Fibroblast of skin of right biceps (primary cell): ENCODE data around the gene SLC25A20.
"Not testable (repeated sequence)": the region's sequence is repeated elsewhere in the genome, so short reads cannot be mapped to it uniquely, and the experiment has no call there.

Source experiments
- DNase-seq: peaks from one replicate; pipeline ENCODE4 v3.0.0-alpha.2; 2013

Gene SLC25A20, protein sequence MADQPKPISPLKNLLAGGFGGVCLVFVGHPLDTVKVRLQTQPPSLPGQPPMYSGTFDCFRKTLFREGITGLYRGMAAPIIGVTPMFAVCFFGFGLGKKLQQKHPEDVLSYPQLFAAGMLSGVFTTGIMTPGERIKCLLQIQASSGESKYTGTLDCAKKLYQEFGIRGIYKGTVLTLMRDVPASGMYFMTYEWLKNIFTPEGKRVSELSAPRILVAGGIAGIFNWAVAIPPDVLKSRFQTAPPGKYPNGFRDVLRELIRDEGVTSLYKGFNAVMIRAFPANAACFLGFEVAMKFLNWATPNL

GRCh38 chr3:48898383-48899234 lies at the start of gene SLC25A20:
Gene SLC25A20 (minus strand): TSS chr3:48898882. CDS start chr3:48898794, 88 bp downstream.
- DNase-seq: peak; percentile 87

DNA sequence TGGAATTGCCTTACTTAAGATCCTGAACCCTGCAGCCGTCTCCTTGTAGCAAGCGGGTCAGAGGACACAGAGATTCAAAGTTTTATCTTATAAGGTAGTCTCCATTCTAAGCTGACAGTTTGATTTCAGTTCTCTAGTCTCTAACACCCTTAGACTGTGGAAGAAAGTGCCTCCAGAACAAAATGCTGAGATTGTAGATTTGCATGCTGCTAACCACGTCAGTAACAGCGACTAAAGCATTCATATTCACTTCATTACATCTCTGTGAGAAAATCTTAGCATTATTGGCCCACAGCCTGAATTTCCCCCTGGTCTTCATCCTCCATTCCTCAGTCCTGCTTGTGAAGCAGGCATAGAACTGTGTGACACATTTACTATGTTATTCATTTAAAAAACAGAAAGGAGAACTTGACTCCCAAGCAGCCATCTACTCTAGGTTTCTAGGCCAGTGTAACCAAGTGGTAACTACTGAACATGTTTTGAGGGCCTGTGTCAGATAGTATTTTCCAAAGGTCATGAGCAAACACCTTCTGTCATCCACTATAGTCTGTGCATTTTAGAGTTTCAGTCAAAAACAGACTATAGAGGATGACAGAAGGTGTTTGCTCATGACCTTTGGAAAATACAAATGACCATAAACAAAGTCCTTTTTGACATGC lies 47.3 kb upstream of the SLC25A20 start:
- no peak for DNase-seq

DNA sequence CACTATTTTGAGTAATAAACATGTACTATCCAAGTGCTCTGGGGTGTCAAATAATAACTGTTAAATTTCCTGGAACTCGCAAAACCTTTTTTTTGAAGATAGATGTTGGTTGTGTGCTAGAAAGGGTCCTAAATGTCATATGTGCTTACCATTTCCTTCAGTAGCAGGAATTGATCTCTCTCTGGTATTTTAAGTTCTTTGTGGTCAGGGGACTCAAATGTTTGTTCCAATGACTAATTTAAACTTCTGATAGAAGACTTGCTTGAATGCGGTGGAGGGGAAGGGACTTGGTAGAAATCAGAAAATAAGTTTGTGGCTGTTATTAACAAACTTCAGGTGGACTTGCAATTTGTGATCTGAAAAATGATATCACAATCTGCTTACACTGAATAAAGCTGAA lies 46.8 kb upstream of the SLC25A20 start:
- no peak for DNase-seq

GRCh38 chr3:48938689-48939088 lies 40.0 kb upstream of the SLC25A20 start:
- no peak for DNase-seq

- no peak for DNase-seq
These were observed 39.5 kb upstream of the SLC25A20 start for GRCh38 chr3:48938156-48938555.

DNA sequence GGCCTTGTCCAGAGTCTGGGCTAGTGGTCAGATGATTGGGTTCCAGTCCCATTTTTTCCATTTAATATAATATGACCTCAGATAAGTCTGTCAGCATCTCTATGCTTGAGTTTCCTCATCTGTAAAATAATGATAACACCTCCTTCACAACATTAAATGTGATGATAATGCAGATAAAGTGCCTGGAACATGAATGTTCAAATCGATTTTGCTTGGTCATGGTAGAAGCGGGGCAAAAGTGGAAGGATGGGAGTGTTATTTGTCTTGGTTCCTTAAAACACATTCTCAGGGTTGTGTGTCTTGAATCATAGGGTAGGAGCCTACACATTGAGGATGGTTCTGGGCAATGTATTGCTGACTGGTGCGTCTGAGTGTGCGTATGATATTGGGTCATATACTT lies 36.8 kb upstream of the SLC25A20 start:
- no peak for DNase-seq

- no peak for DNase-seq
These were observed 35.8 kb upstream of the SLC25A20 start for GRCh38 chr3:48934333-48934991.

DNA sequence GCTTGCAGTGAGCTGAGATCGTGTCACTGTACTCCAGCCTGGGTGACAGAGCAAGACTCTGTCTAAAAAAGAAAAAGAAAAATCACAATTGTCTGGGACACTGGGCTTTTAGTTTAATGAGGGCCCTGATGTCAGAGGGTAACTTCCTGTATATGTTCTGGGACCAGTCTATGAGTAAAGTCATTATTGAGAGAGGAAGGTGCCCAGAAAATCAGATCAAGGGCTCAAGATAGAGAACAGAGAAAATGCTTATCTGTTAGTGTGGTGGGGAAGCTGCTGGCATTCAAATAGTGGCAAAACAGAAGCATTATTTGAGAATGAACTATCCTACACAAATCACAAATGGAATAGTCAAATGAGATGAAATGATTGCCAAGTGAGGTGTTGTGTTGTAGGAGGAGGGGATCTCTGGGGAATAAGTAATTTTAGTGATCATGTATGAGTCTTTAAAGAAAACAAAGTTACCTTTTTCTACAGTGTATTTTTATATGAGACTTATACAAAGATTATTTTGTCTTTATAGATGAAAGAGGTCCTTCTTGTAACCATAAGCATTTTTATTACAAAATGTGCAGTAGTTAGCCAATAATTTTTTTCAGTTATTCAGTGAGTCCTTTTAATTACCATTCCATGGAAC lies 33.4 kb upstream of the SLC25A20 start:
- DNase-seq: no peak

DNA sequence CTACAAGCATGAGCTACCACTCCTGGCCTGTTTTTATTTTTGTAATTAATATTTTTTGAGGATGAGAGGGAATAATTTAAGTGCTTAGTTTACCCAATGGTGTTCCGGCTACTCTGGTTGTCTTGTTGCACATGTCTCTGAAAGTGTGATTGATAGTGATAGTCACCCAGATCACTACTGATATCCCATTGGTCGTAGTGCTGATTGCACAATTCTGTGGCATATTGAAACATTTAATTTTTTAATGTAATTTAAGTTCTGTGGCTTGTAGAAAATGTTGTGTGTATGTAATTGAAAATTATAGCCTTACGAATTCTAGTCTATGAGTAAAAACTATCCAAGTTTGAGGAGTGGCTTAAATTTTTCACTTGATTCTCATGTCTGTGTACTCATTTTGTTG lies 31.9 kb upstream of the SLC25A20 start:
- peak; percentile 37 for DNase-seq

GRCh38 chr3:48929358-48930035 lies 30.8 kb upstream of the SLC25A20 start:
- no peak for DNase-seq

GRCh38 chr3:48928679-48929078 lies 30.0 kb upstream of the SLC25A20 start:
- peak; percentile 18 for DNase-seq

DNA sequence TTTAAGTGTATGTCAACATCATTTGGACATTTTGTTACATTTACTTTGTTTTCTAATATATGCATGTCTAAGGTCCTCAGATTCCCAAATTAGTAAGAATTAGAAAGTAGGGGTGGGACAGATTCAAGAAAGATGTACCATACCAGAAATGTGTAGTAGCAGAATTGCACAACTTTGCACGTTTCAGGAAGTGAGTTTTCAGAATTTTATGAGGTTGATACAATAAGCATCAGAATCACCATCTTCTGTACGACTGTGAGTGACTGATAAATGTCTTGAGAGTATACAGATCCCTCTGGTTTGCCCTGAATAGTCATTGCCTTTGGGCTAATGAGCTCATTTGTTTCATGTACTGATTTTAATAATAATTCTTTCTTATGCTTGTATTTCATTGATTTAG lies 29.2 kb upstream of the SLC25A20 start:
- DNase-seq: no peak

DNA sequence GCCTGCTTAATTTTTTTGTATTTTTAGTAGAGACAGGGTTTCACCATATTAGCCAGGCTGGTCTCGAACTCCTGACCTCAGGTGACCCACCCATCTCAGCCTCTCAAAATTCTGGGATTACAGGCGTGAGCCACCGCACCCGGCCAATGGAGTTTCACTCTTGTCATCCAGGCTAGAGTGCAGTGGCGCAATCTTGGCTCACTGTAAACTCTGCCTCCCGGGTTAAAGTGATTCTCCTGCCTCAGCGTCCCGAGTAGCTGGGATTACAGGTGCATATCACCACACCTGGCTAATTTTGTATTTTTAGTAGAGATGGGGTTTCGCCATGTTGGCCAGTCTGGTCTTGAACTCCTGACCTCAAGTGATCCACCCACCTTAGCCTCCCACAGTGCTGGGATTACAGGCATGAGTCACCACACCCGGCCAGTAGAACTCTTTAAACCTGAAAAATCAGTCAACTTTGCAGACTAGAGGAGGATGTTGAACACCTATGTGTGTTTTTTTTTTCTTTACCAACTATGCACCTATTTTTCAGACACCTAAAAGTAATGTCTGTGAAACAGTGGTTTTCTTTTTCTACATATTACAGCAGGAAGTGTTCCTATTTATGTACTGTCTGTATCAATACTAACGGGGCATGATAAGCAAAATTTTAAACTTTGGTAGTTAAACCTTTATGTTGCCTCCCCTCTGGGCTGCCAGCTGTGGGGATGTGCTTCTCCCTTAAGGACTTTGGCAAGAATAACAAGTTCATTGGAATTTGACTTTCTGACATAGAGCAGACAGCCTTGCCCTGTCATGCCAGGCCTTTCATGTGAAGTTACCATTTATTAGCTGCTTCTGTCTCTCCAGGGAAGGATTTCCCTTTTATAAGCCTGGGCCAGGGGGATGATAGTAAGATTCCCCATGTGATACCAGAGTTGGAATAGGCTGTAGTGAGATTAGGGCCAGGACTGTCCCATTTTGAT lies 28.0 kb upstream of the SLC25A20 start:
- DNase-seq: no peak

DNA sequence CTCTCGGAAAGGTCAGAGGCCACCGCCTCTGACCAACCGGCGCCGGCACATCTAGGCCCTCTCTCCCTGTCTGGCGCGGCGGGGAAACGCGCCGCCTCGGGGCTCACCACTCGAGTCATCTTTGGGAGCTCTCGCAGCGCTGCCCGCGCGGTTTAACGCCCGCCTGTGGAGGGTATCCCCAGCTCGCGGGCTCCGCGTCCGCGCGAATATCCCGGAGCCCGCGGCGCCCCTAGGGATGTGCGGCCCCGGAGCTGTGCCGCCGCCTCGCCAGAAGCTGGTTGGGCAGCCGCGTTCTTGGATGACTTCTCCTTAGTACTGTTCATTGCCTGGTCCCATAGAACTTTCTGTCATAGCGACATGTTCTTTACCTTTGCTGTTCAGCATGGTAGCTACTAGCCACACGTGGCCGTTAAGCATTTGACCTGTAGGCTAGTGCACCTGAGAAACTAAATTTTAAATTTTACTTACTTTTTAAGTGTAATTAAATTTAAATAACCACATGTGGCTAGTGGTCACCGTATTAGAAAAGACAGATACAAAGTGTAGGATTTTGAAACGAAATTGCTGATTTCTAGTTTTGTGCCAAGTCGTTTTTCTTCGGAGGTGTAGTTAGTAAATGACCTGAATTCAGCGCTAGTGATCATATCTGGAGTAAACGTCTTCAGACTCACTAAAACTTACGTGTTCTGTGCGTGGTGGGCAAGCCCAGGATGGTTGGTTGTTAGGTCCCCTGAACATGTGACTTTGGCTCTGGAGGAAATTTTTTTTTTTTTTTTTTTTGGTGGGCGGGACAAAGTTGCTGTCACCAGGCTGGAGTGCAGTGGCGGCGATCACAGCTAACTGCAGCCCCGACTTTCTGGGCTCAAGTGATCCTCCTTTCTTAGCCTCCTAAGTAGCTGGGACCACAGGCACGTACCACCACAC lies 20.8 kb upstream of the SLC25A20 start:
- peak; percentile 58 for DNase-seq

DNA sequence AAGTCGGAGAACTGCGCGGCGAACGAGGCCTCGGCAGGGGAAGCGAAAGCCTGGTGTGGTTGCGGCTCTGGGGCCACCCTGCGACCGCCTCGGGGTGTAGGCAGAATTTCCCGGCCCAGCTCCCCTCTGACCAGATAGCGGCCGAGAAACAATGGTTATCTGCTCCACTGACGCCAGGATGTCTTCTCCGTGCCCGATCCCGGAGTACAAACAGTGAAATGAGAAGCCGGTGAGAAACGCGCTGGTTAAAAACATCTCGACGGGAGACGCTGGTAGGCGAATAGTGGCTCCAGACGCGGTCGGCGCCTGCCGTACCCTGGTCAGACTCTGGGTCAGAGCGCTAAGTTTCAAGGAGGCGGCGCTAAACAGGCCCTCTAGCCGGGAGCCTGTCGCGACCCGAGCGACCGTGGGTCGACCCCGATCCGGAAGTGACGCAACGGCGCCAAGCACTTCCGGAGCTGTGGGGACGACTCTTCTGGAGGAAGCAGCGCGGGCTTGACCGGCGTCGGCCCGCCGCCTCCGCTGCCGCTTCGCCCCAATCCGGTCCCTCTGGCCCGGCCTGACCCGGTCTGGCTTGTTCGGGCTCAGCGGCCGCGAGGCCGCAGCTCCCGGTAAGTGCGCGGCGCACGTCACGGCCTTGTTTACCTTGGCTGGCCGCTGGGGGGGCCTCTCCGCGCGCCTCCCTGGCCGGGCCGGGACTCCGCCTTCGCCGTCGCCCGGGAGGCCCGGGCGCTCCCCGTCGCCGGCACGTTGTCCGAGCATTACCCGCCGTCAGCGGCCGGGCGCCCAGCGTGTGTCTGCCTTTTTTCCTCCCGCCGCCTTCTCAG lies 19.9 kb upstream of the SLC25A20 start, which contains the start of gene ARIH2:
Gene ARIH2 (plus strand): TSS at position 455 of the 827 bp plus-strand sequence. CDS start 8,717 bp downstream, outside the sequence.
- DNase-seq: peak; percentile 92

- DNase-seq: no peak
These were observed 16.6 kb upstream of the SLC25A20 start for GRCh38 chr3:48915296-48915695.

DNA sequence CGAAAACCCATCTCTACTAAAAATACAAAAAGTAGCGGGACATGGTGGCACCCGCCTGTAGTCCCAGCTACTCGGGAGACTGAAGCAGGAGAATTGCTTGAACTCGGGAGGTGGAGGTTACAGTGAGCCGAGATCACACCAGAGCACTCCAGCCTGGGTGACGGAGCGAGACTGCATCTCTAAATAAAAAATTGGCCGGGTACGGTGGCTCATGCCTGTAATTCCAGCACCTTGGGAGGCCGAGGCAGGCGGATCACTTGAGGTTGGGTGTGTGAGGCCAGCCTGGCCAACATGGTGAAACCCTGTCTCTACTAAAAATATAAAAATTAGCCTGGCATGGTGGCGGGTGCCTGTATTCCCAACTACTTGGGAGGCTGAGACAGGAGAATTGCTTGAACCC lies 8.3 kb upstream of the SLC25A20 start:
- not testable (repeated sequence) for DNase-seq

GRCh38 chr3:48899273-48899672 lies 591 bp upstream of the SLC25A20 start:
- no peak for DNase-seq
